ENCODE data around the gene RPL4.

The RPL4 gene

DNA sequence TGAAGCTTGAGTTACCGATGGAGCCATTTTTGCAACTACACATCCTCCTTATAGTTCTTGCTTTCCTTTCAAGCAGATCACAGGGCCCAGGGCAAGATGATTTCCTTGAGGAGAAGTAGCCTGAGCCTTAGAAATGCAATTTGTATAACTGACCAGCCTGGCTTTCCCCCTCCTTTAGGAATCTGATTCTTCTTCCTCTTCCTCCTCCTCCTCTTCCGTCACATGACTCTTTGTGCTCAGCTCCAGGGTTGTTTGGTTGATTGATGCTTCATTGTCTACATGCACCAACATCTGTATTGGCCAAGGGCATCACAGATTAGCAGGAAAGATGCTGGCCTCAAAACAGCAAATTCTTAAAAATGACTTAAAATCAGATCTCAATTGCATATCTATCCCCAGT lies 10.4 kb downstream of the RPL4 start:
- Histone ChIP-seq H3K9me3 (ENCODE audit: insufficient read depth, low read length, severe bottlenecking) (no peaks in the 10 kb centered on the region), H3K4me1 (ENCODE audit: insufficient read depth, low read length) (peaks cover 23% of the 10 kb centered on the region), H3K4me2 (ENCODE audit: insufficient read depth, low read length) (no peak overlapping the region), H2AFZ (ENCODE audit: low read depth, low read length) (no peak overlapping the region), H3K27me3 (ENCODE audit: insufficient read depth, low read length, poor library complexity) (no peaks in the 10 kb centered on the region), H3K4me3 (ENCODE audit: low read depth in 1 of 2, low read length in 2 of 2) (no peak overlapping the region), H3K9ac (ENCODE audit: low read depth, low read length) (no peak overlapping the region), H3K79me2 (ENCODE audit: insufficient read depth, low read length) (peaks cover 37% of the 10 kb centered on the region), H4K20me1 (ENCODE audit: insufficient read depth, low read length) (peaks cover 5% of the 10 kb centered on the region; the same call in 1 of the 2 replicates), H3K27ac (ENCODE audit: low read length) (no peak overlapping the region), H3K36me3 (ENCODE audit: insufficient read depth, low read length) (peaks cover 84% of the 10 kb centered on the region)
- ATAC-seq (ENCODE audit: insufficient read depth, low read depth) = no peak
- TF ChIP-seq, protein P1, sequence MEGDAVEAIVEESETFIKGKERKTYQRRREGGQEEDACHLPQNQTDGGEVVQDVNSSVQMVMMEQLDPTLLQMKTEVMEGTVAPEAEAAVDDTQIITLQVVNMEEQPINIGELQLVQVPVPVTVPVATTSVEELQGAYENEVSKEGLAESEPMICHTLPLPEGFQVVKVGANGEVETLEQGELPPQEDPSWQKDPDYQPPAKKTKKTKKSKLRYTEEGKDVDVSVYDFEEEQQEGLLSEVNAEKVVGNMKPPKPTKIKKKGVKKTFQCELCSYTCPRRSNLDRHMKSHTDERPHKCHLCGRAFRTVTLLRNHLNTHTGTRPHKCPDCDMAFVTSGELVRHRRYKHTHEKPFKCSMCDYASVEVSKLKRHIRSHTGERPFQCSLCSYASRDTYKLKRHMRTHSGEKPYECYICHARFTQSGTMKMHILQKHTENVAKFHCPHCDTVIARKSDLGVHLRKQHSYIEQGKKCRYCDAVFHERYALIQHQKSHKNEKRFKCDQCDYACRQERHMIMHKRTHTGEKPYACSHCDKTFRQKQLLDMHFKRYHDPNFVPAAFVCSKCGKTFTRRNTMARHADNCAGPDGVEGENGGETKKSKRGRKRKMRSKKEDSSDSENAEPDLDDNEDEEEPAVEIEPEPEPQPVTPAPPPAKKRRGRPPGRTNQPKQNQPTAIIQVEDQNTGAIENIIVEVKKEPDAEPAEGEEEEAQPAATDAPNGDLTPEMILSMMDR (IDR thresholded peaks at IDR 0.05; ENCODE audit: borderline replicate concordance, extremely low read depth, low read length, poor library complexity, severe bottlenecking) = no peak
- no peak for TF ChIP-seq EZH2 (IDR thresholded peaks at IDR 0.05; ENCODE audit: borderline replicate concordance, low read depth, low read length, severe bottlenecking)
- DNase-seq = no peak

- peaks cover 30% of the 10 kb centered on the region for H3K79me2 ChIP-seq (ENCODE audit: insufficient read depth, low read length)
- no peak overlapping the region for H2AFZ ChIP-seq (ENCODE audit: low read depth, low read length)
- TF ChIP-seq, protein P1 (IDR thresholded peaks at IDR 0.05; ENCODE audit: borderline replicate concordance, extremely low read depth, low read length, poor library complexity, severe bottlenecking) = no peak
- TF ChIP-seq EZH2 (IDR thresholded peaks at IDR 0.05; ENCODE audit: borderline replicate concordance, low read depth, low read length, severe bottlenecking) = no peak
- peaks cover 87% of the 10 kb centered on the region for H3K36me3 ChIP-seq (ENCODE audit: insufficient read depth, low read length)
- H3K4me1 ChIP-seq (ENCODE audit: insufficient read depth, low read length) = peaks cover 17% of the 10 kb centered on the region
- H3K9me3 ChIP-seq (ENCODE audit: insufficient read depth, low read length, severe bottlenecking) = no peaks in the 10 kb centered on the region
- no peak for DNase-seq
- H3K4me3 ChIP-seq (ENCODE audit: low read depth in 1 of 2, low read length in 2 of 2) = no peak overlapping the region
- H3K9ac ChIP-seq (ENCODE audit: low read depth, low read length) = no peak overlapping the region
- H3K4me2 ChIP-seq (ENCODE audit: insufficient read depth, low read length) = no peak overlapping the region
- H4K20me1 ChIP-seq (ENCODE audit: insufficient read depth, low read length) = peaks cover 5% of the 10 kb centered on the region; the same call in 1 of the 2 replicates
- no peak overlapping the region for H3K27ac ChIP-seq (ENCODE audit: low read length)
- ATAC-seq (ENCODE audit: insufficient read depth, low read depth) = no peak
- H3K27me3 ChIP-seq (ENCODE audit: insufficient read depth, low read length, poor library complexity) = no peaks in the 10 kb centered on the region
Observed at GRCh38 chr15:66491846-66492245, 12.8 kb downstream of the RPL4 start.

- H3K4me1 ChIP-seq (ENCODE audit: insufficient read depth, low read length) = no peaks in the 10 kb centered on the region
- no peak for ATAC-seq (ENCODE audit: insufficient read depth, low read depth)
Observed at GRCh38 chr15:66489179-66489791, 15.4 kb downstream of the RPL4 start.

More at GRCh38 chr15:66489179-66489791, 15.4 kb downstream of the RPL4 start:
- H3K9ac ChIP-seq (ENCODE audit: low read depth, low read length) = no peak overlapping the region
- DNase-seq = no peak
- TF ChIP-seq, protein P1 (IDR thresholded peaks at IDR 0.05; ENCODE audit: borderline replicate concordance, extremely low read depth, low read length, poor library complexity, severe bottlenecking) = no peak
- no peak for TF ChIP-seq EZH2 (IDR thresholded peaks at IDR 0.05; ENCODE audit: borderline replicate concordance, low read depth, low read length, severe bottlenecking)
- H3K4me3 ChIP-seq (ENCODE audit: low read depth in 1 of 2, low read length in 2 of 2) = no peak overlapping the region
- no peak overlapping the region for H2AFZ ChIP-seq (ENCODE audit: low read depth, low read length)
- no peak overlapping the region for H3K27ac ChIP-seq (ENCODE audit: low read length)
- no peaks in the 10 kb centered on the region for H3K9me3 ChIP-seq (ENCODE audit: insufficient read depth, low read length, severe bottlenecking)
- no peaks in the 10 kb centered on the region for H3K27me3 ChIP-seq (ENCODE audit: insufficient read depth, low read length, poor library complexity)
- peaks cover 13% of the 10 kb centered on the region; the same call in 1 of the 2 replicates for H3K79me2 ChIP-seq (ENCODE audit: insufficient read depth, low read length)
- H4K20me1 ChIP-seq (ENCODE audit: insufficient read depth, low read length) = peaks cover 5% of the 10 kb centered on the region; the same call in 1 of the 2 replicates
- H3K4me2 ChIP-seq (ENCODE audit: insufficient read depth, low read length) = no peak overlapping the region
- peaks cover 96% of the 10 kb centered on the region for H3K36me3 ChIP-seq (ENCODE audit: insufficient read depth, low read length)

All from DND-41 (cell line).